Inferior parietal cortex (tissue), 1 donor: ENCODE data around the gene UBR7.

Experiments
- DNase-seq: peaks from one replicate; pipeline ENCODE4 v3.0.0-alpha.2; 2016; ENCODE audit errors: extremely low spot score

Gene UBR7

GRCh38 chr14:93246534-93246933, 39.5 kb downstream of the UBR7 start:
- no peak for DNase-seq

- no peak for DNase-seq
These were observed 42.2 kb downstream of the UBR7 start for GRCh38 chr14:93249128-93249831.

- DNase-seq, result no peak
These were observed 55.4 kb downstream of the UBR7 start for GRCh38 chr14:93262446-93262845.

DNA sequence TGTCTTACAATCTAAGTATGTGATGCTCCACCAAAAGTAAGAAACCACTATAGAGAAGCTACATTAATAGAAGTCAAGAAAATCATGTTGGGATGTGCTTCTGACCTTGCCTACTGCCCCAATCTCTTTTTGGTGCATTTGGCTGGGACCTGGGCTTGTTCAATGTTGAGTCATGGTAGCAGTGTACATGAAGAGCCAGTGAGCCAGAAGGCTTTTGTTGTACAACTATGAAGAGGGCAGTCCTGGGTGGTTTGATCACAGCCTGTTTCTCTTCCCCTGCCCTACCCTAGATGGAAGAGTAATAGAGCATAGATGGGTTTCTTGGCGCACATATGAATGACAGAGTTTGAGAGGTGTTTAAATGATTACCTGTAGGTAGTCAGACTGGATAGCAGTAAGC, 56.4 kb downstream of the UBR7 start:
- DNase-seq, result no peak

DNA sequence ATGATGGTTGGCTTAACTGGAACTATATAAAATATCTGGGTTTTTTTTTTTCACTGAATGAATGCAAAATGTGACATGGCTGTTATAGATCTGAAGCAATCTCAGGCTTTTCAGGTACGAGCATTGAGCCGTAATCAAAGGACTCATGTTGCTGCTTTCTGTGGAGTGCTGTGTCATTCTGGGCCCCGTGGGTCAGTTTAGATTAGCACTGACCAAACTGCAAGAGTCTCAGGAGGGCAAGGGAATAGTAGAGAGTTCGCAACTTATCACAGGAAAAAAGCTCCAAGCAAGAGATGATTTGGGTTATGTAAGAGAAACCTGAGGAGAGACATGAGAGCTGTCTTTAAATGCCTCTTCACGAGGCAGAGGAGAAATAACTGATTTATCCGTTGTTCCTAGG, 59.1 kb downstream of the UBR7 start:
- DNase-seq, result no peak

- DNase-seq, result no peak
These were observed 60.2 kb downstream of the UBR7 start for GRCh38 chr14:93267149-93267711.

- no peak for DNase-seq
These were observed 61.4 kb downstream of the UBR7 start for GRCh38 chr14:93268406-93268805.

- DNase-seq, result peak; percentile 60
These were observed 62.4 kb downstream of the UBR7 start for GRCh38 chr14:93269341-93270068.

- DNase-seq, result no peak
These were observed 64.1 kb downstream of the UBR7 start for GRCh38 chr14:93271111-93271510.

GRCh38 chr14:93274055-93274806, 67.2 kb downstream of the UBR7 start:
- DNase-seq, result no peak

DNA sequence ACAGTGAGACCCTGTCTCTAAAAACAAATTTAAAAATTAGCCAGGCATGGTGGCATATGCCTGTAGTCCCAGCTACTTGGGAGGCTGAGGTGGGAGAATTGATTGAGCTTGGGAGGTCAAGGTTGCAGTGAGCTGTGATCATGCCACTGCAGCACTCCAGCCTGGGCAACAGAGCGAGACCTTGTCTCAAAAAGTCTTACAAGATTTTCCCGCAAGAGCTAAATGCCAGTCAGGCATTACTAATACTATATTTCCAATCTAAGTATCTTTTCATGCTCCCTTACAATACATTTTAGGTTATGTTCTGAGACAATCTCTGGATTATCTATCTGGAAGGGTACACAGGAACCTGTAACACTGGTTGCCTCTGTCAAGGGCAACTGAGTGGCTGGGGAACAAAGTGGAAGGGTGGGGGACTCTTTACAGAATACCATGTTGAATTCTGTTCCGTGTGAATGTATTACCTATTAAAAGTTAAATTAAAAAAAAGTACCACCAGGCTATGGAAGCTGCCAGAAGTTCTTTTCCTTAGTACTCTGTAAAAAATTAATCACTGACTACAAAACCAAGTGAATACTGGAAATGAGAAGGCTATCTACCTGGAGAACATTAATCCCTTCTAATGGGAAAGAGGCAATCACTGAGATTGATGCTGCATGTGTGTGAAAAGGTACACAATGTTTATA, 69.1 kb downstream of the UBR7 start:
- DNase-seq, result no peak
